HG03159 (cell line): ENCODE results near the gene LPCAT1.
"Not testable (repeated sequence)": the region's sequence is repeated elsewhere in the genome, so short reads cannot be mapped to it uniquely, and the experiment has no call there.

Experiments used
- ATAC-seq: cut with Tn5 transposase; IDR thresholded peaks from one replicate; pipeline ENCODE4 v1.9.1; 2021; ENCODE audit warnings: mild to moderate bottlenecking, moderate library complexity; ENCODE audit not compliant: unreplicated experiment

LPCAT1 gene

DNA sequence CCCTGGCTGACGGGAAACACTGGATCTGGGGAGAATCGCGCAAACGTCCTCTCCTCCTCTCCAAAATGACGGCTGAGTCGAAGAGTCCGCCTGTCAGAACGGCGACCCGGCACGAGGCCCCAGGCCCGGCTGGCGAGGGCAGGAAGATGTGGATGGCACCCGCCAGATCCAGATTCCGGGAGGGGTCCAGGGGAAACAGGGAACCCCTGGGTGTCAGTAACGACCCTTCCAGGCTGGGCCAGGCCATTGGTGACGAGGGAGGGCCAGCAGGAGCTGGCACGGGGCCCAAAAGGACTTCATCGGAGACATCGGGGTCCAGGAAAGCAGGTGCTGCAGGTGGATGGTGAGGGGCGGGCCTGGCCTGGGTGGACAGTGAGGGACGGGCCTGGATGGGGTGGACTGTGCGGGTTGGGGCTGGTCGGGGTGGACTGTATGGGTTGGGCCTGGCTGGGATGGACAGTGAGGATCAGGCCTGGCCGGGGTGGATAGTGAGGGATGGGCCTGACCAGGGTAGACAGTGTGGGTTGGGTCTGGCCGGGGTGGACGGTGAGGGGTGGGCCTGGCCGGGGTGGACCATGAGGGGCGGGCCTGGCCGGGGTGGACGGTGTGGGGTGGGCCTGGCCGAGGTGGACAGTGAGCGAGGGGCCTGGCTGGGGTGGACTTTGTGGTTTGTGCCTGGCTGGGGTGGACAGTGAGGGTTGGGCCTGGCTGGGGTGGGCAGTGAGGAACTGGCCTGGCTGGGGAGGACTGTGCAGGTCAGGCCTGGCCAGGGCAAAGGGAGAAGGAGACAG lies 92.5 kb downstream of the LPCAT1 start:
- no peak for ATAC-seq

- no peak for ATAC-seq
These were observed 93.5 kb downstream of the LPCAT1 start for GRCh38 chr5:1430121-1430795.

DNA sequence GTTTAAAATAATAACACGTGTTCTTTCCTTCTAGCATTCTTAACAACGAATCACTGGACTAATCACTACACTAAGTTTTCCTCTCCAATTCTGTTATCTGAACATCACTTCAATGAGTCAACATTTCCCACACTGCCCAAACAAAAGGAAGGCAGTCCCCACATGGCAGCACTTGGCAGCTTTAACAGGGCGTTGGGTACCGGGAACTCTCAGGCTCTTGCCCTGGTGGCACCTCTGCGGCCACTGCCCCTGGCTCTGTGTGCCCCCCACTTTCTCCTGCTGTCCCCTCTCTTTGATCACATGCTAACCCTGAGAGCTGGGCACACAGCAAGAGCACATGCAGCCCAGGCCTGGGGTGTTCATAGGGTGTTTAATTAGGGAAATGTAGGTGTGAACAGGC lies 94.3 kb downstream of the LPCAT1 start:
- no peak for ATAC-seq

DNA sequence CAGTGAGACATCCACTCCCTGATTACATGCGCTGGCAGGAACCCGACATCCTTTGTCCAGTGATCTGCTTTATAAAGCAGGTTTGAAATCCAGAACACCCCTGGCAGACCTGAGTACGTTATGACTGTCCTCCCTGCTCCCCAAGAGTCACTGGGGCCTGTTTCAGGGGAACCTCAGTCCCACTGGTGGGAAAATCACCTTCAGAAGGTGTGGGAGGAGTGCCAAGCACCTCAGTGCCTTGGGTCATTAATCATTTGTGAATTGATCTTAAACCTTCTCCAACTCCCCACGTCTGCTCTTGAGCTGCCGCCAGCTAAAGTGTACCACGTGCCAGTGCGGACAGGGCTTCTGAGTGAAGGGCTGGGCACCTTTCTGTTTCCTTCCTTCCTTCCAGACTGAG lies 94.7 kb downstream of the LPCAT1 start:
- no peak for ATAC-seq

DNA sequence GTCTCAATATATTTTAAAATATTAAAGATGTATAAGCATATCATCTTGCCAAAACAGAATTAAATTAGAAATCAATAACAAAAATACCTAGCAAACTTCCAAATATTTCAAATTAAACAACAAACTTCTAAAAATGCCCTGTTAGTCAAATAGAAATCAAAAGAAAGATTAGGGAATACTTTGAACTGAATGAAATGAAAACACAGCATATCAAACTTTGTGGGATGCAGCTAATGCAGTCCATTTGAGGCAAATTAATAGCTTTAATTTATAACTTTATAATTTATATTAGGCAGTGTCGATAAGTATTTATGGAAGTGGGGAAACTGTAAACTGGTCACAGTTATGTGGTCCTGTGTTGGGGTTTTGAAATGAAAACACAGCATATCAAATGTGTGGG lies 95.7 kb downstream of the LPCAT1 start:
- ATAC-seq = no peak

DNA sequence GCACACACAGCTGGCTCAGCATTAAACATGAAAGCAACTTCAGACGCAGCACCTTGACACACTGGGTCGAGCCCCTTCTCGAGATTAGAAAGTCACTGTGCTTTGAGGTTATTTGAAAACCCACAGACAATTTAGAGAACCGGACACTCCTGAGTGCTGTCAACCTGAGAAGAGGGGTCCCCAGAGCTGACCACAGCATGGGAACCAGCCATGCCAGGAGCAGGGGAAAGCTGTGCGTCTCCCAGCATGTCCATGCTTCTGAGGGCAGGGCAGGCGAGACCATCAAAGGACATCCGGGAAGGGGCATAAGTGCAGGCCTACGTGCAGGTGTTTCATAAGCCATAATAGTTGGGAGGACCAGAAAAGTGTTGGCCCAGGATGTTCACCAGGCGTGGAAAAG lies 99.0 kb downstream of the LPCAT1 start:
- ATAC-seq = no peak

DNA sequence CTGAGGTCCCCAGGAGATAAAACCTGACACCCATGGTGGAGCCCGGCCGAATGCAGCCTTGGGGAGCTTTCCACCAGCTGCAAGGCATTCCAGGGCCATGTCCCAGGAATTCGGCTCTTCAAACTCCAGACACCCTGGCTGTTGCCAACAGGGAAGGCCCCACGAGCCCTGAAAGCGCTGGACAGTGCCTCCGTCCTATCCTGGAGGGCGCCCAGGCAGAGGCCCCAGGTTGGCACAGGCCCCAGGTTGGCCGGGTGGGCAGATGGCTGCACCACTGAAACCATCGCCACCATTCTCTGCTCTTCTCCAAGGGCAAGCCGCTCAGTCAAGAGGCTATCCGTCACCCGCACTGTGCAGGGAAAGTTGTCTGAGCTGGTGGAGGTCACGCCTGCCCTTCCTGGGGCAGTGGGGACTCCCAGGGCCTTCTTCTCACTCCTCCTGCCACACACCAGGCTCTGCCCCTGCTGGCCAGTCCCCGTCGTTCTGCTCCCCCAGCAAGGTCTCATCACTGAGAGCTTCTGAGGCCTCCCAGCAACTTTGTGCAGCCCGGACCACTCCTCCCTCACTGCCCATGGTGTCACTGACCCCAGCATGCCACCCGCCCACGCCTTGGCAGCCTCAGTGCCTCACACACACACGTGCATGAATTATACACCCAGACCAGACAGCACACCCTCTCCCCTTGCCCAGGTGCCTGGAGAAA lies 99.7 kb downstream of the LPCAT1 start:
- no peak for ATAC-seq

- ATAC-seq = not testable (repeated sequence)
These were observed 101.2 kb downstream of the LPCAT1 start for GRCh38 chr5:1422522-1422921.

- ATAC-seq = no peak
These were observed 102.0 kb downstream of the LPCAT1 start for GRCh38 chr5:1421521-1422341.

DNA sequence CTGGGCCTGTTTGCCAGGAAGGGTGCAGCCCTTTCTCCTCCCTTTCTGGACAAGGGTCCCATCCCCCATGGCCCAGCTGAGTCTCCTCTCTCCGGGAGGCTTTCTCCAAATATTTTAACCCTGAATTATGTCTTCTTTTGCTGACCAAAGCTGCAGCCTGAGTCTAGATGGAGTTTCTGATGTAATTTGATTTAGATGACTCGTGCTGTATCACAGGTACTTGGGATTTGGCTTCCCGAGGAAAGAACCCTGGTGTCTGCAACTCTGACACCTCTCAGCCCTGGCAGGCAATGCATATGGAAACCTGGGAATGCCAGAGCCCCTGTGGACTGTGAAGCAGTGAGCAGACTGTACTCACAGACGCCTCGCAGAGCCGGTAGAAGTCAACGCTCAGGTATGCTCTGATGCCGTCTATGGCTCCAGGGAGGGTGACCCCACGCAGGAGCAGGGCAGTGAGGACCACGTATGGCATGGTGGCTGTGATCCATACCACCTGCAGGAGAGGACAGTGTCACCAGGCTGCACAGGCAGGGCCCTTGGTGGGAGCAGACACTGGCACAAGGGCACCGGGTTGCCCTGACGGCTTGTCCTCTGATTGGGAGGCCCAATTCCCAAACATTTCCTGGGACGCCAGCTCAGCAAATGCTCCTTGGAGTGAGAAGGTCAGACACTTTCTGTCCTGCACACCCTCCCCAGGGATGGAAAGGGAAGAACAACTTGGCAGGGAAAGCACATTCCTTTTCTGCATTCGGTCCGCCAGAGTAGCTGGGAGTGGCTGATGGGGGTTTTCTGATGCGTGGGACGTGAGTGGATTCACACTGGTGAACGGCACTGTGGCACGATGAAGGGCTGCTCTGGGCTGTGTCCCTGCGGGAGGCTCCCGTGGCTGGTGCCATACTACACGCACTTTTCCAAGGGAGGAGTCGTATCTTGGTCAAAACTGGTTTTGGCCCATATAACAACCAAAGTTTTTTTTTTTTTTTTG lies 103.3 kb downstream of the LPCAT1 start:
- ATAC-seq = no peak

DNA sequence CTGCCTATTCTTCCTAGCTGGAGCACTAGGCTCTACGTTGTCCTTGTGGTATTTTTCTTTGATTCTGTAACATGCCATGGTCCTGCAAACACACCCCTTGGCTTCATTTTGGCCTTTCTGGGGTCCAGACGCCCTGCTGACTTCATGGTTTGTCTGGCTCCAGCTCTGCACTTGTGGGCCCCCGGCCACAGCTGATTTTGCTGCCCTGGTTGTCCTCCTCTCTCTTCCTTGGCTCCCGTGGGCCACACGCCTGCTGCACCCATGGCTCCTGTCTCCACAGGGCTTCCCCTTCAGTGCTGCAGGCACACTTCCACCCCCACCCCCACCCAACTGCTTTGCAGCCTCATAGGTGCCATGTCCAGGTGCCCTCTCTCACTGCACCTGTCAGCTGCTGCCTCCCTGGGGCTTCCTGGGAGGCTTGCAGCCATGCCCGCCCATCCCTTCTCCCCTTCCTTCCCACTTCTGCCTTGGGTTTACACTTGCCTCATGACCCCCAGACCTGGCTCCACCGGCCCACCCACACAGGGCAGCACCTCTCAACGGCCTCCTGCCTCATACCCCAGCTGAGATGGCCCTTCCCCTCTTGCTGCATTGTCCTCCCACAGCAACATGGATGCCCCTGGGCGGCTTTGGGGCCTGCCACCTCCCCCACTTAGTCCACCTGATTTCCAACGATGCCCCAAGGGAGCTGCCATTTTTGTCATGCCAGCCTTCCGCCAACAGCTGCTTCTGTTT lies 104.1 kb downstream of the LPCAT1 start:
- no peak for ATAC-seq

DNA sequence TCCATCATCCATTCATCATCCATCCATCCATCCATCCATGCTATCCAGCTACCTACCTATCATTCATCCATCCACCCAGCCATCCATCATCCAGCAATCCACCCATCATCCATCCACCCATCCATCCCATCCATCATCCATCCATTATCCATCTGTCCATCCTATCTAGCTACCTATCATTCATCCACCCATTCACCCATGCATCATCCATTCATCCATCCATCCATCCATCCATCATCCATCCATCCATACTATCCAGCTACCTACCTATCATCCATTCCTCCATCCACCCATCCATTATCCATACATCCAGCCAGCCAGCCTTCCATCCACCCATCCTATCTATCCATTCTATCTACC lies 104.9 kb downstream of the LPCAT1 start:
- no peak for ATAC-seq

DNA sequence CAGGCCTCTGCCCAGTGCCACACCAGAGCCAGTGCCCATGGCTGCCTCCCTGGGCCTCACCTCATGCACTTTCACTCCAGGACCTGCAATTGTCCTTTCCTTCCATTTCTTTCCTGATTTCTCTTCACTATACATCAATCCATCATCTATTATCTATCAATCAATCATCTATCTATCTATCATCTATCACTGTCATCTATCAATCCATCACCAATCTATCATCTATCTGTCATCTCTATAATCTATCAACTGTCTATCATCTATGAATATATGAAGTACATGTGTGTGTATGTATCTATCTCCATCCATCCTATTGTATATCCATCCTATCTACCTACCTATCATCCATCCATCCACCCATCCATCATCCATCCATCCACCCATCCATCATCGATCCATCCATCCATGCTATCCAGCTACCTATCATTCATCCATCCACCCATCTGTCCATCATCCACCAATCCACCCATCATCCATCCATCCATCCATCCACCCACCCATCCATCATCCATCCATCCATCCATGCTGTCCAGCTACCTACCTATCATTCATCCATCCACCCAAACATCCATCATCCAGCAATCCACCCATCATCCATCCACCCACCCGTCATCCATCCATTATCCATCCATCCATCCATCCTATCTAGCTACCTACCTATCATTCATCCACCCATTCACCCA lies 105.4 kb downstream of the LPCAT1 start:
- ATAC-seq = no peak

DNA sequence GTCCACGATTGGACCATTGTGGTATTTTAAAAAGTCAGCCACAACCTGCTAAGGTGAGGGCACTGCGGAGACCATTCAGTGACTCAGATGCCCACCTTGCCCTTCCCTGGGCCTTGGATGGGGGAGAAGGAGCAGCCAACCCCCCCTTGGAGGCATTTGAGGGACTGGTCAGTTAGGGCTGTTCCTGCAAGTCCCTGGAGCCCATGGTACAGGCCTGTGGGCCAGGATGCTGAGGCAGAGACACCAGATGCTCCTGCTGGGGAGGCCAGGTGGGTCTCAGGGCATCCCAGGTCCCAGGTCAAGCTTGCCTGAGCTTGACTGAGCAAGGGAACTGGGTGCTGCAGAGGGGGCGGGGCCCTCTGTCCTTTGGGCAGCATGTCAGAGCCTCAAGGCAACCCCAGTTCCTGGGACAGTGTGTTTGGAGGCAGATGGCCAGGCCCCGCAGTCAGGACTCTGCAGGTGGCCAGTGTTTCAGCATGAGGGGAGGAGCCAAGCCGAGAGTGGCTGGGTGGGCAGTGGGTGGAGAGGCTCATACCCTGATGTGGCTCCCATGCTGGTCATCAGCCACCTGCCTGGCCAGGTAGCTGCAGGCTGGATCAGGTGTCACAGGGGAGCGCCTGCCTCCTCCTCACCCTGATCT lies 106.1 kb downstream of the LPCAT1 start:
- ATAC-seq = no peak

GRCh38 chr5:1416856-1417469 lies 106.8 kb downstream of the LPCAT1 start:
- no peak for ATAC-seq

DNA sequence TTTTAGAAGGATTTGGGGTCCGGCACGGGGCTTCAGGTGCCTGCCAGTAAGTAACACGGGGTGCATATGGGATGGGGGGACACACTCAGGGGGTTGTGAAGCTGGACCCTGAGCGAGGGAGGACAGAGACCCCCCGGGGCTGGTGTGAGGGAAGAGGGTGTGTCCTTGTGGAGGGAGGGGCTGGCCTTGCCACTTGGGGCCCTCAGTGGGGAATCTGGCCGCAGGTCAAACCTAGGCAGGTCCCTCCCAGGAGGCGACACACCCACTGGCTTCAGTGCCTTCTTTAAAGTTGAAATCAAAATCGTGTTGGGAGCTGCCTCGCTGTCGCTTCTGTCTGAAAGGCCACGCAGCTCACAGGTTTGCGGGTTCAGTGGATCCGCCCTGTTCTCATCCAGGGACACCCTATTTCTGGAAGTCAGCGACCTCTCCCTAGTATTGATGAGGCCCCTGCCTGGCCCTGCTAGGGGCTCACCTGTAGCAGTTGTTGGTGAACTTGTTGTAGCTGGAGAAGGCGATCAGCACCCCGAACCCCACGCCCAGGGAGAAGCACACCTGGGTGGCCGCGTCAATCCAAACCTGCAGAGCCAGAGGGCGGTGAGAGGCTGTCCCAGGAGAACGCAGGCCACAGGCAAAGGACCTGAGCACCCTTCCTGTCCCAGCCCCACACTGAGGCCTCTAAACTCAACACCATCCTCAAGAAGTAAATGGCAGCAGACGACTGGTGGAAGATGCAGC lies 108.0 kb downstream of the LPCAT1 start:
- no peak for ATAC-seq

- no peak for ATAC-seq
These were observed 108.7 kb downstream of the LPCAT1 start for GRCh38 chr5:1415059-1415425.
